Progenitor cell of endocrine pancreas (in vitro differentiated cells): Measurements from ENCODE around the gene DEAF1. TPM values are rescaled to one million over a fixed set of nuclear protein-coding genes. Genes with fewer than 3 reads are reported as not detected.

Source experiments
- DNase-seq: peaks from one replicate; pipeline ENCODE4 v3.0.0; 2021; ENCODE audit warnings: low spot score; ENCODE audit not compliant: unreplicated experiment
- H3K27ac Mint-ChIP-seq: 2 replicates; pipeline ENCODE4 v1.8.0; 2021; ENCODE audit warnings: mild to moderate bottlenecking, moderate library complexity, mixed read lengths
- H3K27me3 Mint-ChIP-seq: 2 replicates; pipeline ENCODE4 v1.8.0; 2021; ENCODE audit warnings: mixed read lengths
- H3K36me3 Mint-ChIP-seq: 2 replicates; pipeline ENCODE4 v1.8.0; 2022; ENCODE audit warnings: mixed read lengths; ENCODE audit not compliant: insufficient read depth
- H3K4me1 Mint-ChIP-seq: 2 replicates; pipeline ENCODE4 v1.8.0; 2021; ENCODE audit warnings: low read depth, mixed read lengths
- H3K4me3 Mint-ChIP-seq: 2 replicates; pipeline ENCODE4 v1.8.0; 2021; ENCODE audit warnings: low read depth, mild to moderate bottlenecking, moderate library complexity, mixed read lengths
- H3K9me3 Mint-ChIP-seq: 2 replicates; pipeline ENCODE4 v1.8.0; 2021; ENCODE audit warnings: low read depth, mixed read lengths
- CTCF ChIP-seq: fragments of 200-600 bp; sonication (generic); IDR thresholded peaks from one replicate; pipeline ENCODE4 v1.5.0; 2021; ENCODE audit warnings: antibody characterized with exemption, mild to moderate bottlenecking; ENCODE audit not compliant: unreplicated experiment
- total RNA-seq: library from RNA; stranded (reverse); gene quantifications from 2 replicates; pipeline ENCODE4 v1.2.1, GENCODE V29; 2021

Gene DEAF1
- total RNA-seq, 1 donor from 2014 or later, result 49.2 TPM

GRCh38 chr11:614021-614622 lies 80.9 kb downstream of the DEAF1 start:
- H3K27ac Mint-ChIP-seq, result no peak overlapping the region
- no peaks in the 10 kb centered on the region for H3K9me3 Mint-ChIP-seq
- H3K27me3 Mint-ChIP-seq, result no peaks in the 10 kb centered on the region
- H3K36me3 Mint-ChIP-seq, result peaks cover 5% of the 10 kb centered on the region
- H3K4me3 Mint-ChIP-seq, result peak overlapping the region; percentile 38
- no peak for TF ChIP-seq CTCF
- peaks cover 2% of the 10 kb centered on the region for H3K4me1 Mint-ChIP-seq
- DNase-seq, result no peak

- H3K4me3 Mint-ChIP-seq, result no peak overlapping the region
Measured at GRCh38 chr11:613369-613968, 81.6 kb downstream of the DEAF1 start.

GRCh38 chr11:612961-613300 lies 82.1 kb downstream of the DEAF1 start:
- Mint-ChIP-seq H3K4me3 (no peak overlapping the region), H3K36me3 (peaks cover 8% of the 10 kb centered on the region), H3K27me3 (no peaks in the 10 kb centered on the region), H3K9me3 (no peaks in the 10 kb centered on the region), H3K27ac (no peak overlapping the region), H3K4me1 (peaks cover 2% of the 10 kb centered on the region)
- no peak for DNase-seq
- no peak for TF ChIP-seq CTCF

More at GRCh38 chr11:613369-613968, 81.6 kb downstream of the DEAF1 start:
- H3K4me1 Mint-ChIP-seq, result peaks cover 2% of the 10 kb centered on the region
- H3K27me3 Mint-ChIP-seq, result no peaks in the 10 kb centered on the region
- H3K9me3 Mint-ChIP-seq, result no peaks in the 10 kb centered on the region
- no peak for DNase-seq
- H3K36me3 Mint-ChIP-seq, result peaks cover 5% of the 10 kb centered on the region
- no peak overlapping the region for H3K27ac Mint-ChIP-seq
- TF ChIP-seq CTCF, result no peak

GRCh38 chr11:612201-612960 lies 82.6 kb downstream of the DEAF1 start:
- H3K9me3 Mint-ChIP-seq, result no peaks in the 10 kb centered on the region
- H3K4me3 Mint-ChIP-seq, result no peak overlapping the region
- peaks cover 2% of the 10 kb centered on the region for H3K4me1 Mint-ChIP-seq
- H3K27ac Mint-ChIP-seq, result peak overlapping the region; percentile 41
- TF ChIP-seq CTCF, result peak; percentile 33
- no peak for DNase-seq
- H3K27me3 Mint-ChIP-seq, result no peaks in the 10 kb centered on the region
- H3K36me3 Mint-ChIP-seq, result peaks cover 8% of the 10 kb centered on the region
